ENCODE results near the gene PLP2.

Gene PLP2

GRCh38 chrX:49187526-49187925 lies 15.8 kb downstream of the PLP2 start:
- no peak for DNase-seq

GRCh38 chrX:49188468-49189076 lies 16.9 kb downstream of the PLP2 start:
- DNase-seq: no peak

DNA sequence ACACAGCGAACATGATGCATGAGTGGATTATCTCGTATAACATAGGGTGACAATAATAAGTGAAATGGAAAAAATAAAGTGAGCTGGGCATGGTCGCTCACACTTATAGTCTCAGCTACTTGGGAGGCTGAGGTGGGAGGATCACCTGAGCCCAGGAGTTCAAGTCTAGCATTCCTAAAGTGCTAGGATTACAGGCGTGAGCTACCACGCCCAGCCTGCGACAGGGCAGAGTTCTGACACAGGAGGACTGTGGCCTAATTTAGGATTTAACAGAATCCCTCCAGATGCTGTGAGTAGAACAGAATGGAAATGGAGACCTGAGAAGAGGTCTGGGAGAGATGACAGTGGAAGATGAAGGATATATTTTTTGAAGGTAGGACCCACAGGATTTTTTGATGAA lies 17.9 kb downstream of the PLP2 start:
- DNase-seq: no peak

GRCh38 chrX:49190821-49191573 lies 19.3 kb downstream of the PLP2 start:
- peak; percentile 82 to 83 for DNase-seq

- DNase-seq: no peak
Measured at GRCh38 chrX:49191574-49192011, 19.9 kb downstream of the PLP2 start.

DNA sequence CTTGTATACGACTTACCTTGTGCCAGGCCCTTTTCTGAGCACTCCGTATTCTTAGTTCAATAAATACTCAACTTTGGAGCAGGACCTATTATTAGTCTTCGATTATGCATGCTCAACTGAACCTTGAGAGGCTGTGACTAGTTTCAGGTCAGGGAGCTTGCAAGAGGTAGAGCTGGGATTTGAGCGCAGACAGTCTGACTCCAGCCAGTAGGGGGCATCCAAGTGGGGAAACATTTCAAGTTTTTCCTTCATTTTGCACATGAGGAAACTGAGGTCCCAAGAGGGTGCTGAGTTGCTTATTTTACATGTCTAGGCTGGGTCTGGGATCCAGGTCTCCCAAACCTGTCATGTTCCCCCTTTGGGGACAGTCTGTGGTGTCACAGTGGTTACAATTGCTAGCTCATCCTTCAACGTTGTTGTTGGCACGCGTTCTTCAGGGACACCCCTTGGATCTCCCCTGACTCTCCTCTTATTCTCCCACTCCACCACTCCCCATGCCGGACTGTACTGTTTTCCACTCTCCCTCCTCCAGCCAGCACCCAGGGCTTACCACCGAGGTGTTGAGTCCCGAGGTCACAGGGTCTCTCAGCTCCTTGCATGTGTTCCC lies 21.1 kb downstream of the PLP2 start:
- no peak for DNase-seq

DNA sequence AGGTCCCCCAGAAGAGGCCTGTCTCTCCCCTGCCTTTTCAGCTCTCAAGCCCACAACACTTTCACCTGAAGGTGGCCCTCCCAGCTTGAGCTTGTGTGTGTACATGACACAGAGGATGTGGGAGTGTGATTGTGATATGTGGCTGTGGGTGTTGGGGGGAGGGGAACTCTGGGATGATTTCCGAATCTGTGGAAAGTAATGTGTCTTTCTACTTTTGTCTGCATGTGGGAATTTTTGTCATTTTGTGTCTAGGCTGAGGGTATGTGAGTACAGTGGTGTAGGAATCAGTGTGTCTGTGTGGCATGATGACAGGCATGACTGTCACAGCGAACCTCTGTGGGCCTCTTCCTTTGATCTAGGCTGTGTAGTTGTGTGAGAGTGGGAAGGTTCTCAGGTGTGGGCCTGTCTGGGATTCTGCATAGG lies 21.9 kb downstream of the PLP2 start:
- no peak for DNase-seq

DNA sequence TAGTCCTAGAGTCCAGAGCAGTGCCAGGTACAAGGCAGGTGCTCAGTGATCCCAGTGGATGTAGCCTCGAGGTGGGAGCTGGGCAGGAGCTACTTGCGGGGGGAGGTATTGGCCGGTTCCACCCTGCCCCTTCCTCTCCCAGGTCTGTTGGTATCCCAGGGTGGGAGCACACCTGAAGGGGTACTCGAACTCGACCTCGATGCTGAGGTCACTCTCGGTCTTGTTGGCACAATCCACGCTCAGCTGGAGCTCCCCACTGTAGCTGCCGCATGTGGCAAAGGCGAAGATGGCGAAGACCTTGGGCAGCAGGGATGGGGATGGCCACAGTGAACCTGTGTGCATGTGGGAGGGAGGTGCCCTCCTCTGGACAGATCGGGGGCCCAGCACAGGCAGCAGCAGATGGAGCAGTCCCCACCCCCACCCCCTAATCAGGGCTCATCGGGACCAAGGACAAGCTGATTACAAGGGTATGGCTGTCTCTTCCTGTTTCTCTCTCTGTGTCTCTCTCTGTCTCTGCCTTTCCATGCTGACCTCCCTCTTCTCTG lies 25.9 kb downstream of the PLP2 start:
- no peak for DNase-seq

- no peak for DNase-seq
Measured at GRCh38 chrX:49198540-49199314, 27.0 kb downstream of the PLP2 start.

GRCh38 chrX:49199315-49199595 lies 27.6 kb downstream of the PLP2 start:
- DNase-seq: no peak

GRCh38 chrX:49199906-49200771 lies 28.4 kb downstream of the PLP2 start, which contains the start of gene SYP:
Gene SYP, minus strand, starts transcription at chrX:49200193. Its CDS starts 7 bp downstream, at chrX:49200186.
- peak; percentile 83 to 88 for DNase-seq

- no peak for DNase-seq
Measured at GRCh38 chrX:49202022-49202421, 30.3 kb downstream of the PLP2 start.

- no peak for DNase-seq
Measured at GRCh38 chrX:49203536-49203935, 31.8 kb downstream of the PLP2 start.

- no peak for DNase-seq
Measured at GRCh38 chrX:49204017-49204416, 32.3 kb downstream of the PLP2 start.

- DNase-seq: no peak
Measured at GRCh38 chrX:49204709-49205108, 33.0 kb downstream of the PLP2 start.

DNA sequence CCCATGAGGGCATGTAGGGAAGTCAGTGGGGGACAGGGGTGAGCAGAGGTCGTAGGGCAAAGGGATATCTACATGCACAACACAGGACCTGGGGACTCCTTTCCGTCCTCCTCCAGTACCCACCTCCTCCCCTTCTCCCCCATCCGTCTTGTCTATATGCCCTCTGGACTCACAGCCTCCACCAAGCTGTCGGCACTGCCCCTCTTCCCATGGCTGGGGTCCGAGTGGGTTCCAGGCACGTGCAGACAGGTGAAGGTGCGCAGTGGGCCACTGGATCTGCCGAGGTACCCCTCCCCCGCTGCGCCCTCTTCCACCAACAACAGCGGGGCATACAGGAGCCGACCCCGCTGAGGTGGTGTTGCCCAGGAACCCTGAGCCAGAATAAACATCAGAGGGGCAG lies 33.7 kb downstream of the PLP2 start:
- no peak for DNase-seq

DNA sequence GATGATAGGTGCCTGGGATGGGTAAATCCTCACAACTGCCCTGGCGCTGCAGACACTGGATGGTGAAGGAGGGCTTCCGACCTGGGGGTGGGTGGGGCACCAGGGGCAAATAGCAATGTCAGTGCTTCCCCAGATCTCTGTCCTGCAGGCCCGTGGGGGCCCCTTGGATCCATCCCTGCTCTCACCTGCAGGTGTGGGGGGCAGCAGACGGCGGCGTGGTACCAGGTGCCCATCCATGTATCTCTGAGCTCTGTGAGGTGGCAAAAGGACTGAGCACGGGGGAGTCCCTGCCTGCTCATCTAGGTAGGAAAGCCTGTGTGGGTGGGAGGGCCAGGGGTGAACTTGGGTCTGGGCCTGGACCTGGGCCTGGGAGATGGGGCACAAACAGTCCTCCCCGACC lies 34.8 kb downstream of the PLP2 start:
- no peak for DNase-seq

DNA sequence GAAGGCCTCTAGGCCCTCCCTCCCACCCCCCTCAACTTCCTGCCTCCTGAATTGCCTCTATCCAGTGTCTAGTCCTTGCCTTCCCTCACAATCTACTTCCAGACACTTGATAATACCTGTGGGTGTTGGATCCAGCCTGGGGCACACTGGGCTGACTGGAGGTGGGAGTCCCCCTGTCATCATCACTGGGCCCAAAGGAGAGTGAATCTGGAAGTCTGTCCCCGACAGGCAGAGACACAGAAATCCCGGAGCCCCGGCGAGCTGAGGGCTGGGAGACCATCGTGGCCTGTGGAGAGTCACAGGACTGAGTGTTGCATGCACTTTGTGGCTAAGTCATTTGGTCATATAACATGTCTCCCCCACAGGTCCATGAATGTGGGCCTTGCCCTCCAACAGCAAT lies 36.7 kb downstream of the PLP2 start:
- DNase-seq: no peak

DNA sequence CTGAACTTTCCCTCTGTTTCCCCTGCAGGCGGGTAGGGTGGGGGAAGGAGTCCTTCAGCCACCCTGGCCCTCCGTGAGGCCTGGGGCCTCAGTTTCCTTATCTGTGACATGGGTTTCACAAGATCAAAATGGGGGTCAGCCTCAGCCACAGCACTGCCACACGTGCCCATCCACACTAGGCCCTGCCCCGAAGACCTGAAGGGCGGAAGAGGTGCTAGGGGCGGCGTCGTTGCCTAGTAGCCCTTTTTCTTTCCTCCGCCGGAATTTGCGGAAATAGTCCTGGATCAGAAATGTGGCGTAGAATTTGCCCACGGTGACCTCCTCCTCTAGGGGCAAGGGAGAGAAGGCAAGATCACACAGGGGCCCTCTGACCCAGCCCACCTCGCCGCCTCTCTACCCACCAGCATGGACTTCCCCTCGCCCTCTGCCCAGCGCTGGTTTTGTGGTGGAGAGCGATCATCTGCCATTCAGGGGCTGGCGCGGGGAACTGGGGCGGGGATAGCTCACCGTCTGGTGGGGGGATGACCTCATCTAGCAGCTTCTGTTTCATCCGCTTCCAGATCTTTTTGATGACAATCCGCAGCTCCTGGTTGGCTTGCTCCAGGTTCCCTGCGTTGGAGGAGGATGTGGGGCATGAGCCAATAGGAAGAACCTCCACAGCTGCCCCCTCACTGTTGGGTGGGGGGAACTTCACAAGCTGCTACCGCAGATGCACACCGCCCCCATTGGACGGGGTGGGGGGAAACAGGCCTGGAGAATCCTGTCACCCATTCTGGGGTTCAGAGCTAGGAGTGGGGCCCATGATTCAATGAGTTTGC lies 37.9 kb downstream of the PLP2 start:
- DNase-seq: no peak

GRCh38 chrX:49210406-49210805 lies 38.7 kb downstream of the PLP2 start:
- no peak for DNase-seq

DNA sequence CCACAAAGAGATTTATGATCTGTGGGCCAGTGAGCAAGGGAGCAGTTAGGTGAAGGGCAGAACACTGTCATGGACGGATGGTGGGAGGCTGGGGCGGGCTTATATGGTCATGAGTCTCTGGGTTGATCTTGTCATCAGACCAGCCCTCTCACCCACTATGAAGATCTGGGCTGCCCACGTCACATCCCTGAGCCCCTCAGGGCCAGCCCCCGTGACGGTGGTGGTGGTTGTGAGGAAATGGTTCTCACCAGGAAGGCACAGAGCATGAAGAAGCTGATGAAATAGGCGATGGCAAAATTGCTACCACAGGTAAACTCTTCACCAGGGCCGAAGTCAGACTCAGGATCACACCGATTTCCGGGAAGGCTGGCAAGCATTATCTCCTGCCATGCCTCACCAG lies 39.4 kb downstream of the PLP2 start:
- DNase-seq: no peak
